SK-N-SH treated with all-trans-retinoic acid at 6 μM for 48 hours (cell line): Measurements from ENCODE around the gene CD3G.

Experiments used
- TCF4 ChIP-seq: fragments of 250-450 bp; sonication (Bioruptor Pico); IDR thresholded peaks from 2 replicates; pipeline ENCODE4 v1.8.0; 2021; ENCODE audit warnings: mild to moderate bottlenecking, moderate library complexity, borderline replicate concordance
- TOX ChIP-seq: fragments of 250-450 bp; sonication (Bioruptor Pico); IDR thresholded peaks from 2 replicates; pipeline ENCODE4 v1.8.0; 2021; ENCODE audit warnings: mild to moderate bottlenecking, moderate library complexity, borderline replicate concordance
- ZNF8 ChIP-seq: fragments of 450-650 bp; formaldehyde crosslinking; IDR thresholded peaks from 2 replicates; pipeline ENCODE4 v1.5.0; 2020; ENCODE audit warnings: mild to moderate bottlenecking, moderate library complexity
- TF ChIP-seq, protein P1 (sequence below): fragments of 250-450 bp; sonication (Bioruptor Pico); IDR thresholded peaks from 2 replicates; pipeline ENCODE4 v1.8.0; 2020; ENCODE audit warnings: mild to moderate bottlenecking, moderate library complexity, borderline replicate concordance

DNA sequence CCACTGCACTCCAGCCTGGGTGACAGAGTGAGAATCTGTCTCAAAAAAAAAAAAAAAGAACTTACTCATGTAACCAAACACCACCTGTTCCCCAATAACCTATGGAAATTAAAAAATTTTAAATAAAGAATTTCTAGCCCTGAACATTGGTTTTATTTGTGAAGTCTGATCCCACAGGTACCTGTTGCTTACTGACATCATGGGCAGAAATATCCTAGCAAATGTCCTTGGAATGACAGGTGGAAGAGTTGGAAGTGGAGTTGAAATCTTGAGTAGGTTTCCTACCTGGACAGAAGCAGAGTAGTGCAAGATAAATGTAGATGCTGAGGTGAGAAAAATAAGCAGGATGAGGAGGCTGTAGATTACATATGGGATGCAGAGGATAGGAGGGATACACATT is 18.9 kb upstream of the CD3G start:
- no peak for TF ChIP-seq TCF4 (CRISPR knock-in tag)
- no peak for TF ChIP-seq ZNF8 (CRISPR knock-in tag)
- TF ChIP-seq TOX = no peak
- TF ChIP-seq, protein P1, sequence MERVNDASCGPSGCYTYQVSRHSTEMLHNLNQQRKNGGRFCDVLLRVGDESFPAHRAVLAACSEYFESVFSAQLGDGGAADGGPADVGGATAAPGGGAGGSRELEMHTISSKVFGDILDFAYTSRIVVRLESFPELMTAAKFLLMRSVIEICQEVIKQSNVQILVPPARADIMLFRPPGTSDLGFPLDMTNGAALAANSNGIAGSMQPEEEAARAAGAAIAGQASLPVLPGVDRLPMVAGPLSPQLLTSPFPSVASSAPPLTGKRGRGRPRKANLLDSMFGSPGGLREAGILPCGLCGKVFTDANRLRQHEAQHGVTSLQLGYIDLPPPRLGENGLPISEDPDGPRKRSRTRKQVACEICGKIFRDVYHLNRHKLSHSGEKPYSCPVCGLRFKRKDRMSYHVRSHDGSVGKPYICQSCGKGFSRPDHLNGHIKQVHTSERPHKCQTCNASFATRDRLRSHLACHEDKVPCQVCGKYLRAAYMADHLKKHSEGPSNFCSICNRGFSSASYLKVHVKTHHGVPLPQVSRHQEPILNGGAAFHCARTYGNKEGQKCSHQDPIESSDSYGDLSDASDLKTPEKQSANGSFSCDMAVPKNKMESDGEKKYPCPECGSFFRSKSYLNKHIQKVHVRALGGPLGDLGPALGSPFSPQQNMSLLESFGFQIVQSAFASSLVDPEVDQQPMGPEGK (CRISPR knock-in tag) = no peak
